Choroid plexus epithelial cell (primary cell): ENCODE results near the gene SLC38A10.
A peak's percentile ranks its signal among the peaks of the same experiment; 100 is the strongest.

Source experiments
- DNase-seq: peaks from one replicate; pipeline ENCODE4 v3.0.0-alpha.2; 2010; ENCODE audit warnings: low read depth
- H3K4me3 ChIP-seq: 2 replicates; pipeline ENCODE4 v1.5.1; 2011; ENCODE audit warnings: low read depth, mild to moderate bottlenecking, control low read depth, low read length, moderate library complexity
- CTCF ChIP-seq: conservative IDR thresholded peaks from 2 replicates; pipeline ENCODE4 v1.5.1; 2011; ENCODE audit warnings: low read depth, mild to moderate bottlenecking, control low read depth, inconsistent platforms, low read length, moderate library complexity

Gene SLC38A10

GRCh38 chr17:81264640-81265039, 30.5 kb downstream of the SLC38A10 start:
- H3K4me3 ChIP-seq: no peak overlapping the region

GRCh38 chr17:81263371-81264181, 31.5 kb downstream of the SLC38A10 start:
- TF ChIP-seq CTCF: peak; percentile 5
- H3K4me3 ChIP-seq: no peak overlapping the region
- DNase-seq: no peak

More at GRCh38 chr17:81264640-81265039, 30.5 kb downstream of the SLC38A10 start:
- TF ChIP-seq CTCF: no peak
- DNase-seq: no peak

GRCh38 chr17:81261582-81262336, 33.3 kb downstream of the SLC38A10 start:
- no peak for DNase-seq
- no peak overlapping the region for H3K4me3 ChIP-seq
- TF ChIP-seq CTCF: no peak

GRCh38 chr17:81261096-81261495, 34.0 kb downstream of the SLC38A10 start:
- DNase-seq: no peak
- no peak overlapping the region for H3K4me3 ChIP-seq
- no peak for TF ChIP-seq CTCF

- no peak overlapping the region for H3K4me3 ChIP-seq
- DNase-seq: no peak
- no peak for TF ChIP-seq CTCF
These were observed 34.5 kb downstream of the SLC38A10 start for GRCh38 chr17:81260641-81261040.

GRCh38 chr17:81260171-81260570, 34.9 kb downstream of the SLC38A10 start:
- no peak for TF ChIP-seq CTCF
- DNase-seq: no peak
- no peak overlapping the region for H3K4me3 ChIP-seq
